SK-N-SH (cell line): ENCODE measurements around the gene ASXL3. TPM values are rescaled to one million over a fixed set of nuclear protein-coding genes. Genes with fewer than 3 reads are reported as not detected.

Experiments used
- CTCF ChIA-PET: fragments of 300-600, 350-600 bp; formaldehyde crosslinking; extraction: SDS; loops from one replicate; lab custom pipeline; 2021; lab: Yijun Ruan, JAX
- POLR2A ChIA-PET: fragments of 350-600 bp; sonication (Branson Sonifier 250); formaldehyde crosslinking; extraction: SDS; loops from one replicate; lab custom pipeline; 2020; ENCODE audit warnings: antibody characterized with exemption, inconsistent platforms; lab: Yijun Ruan, JAX
- DNase-seq: peaks from one replicate; pipeline ENCODE4 v3.0.0; 2012
- H2AFZ ChIP-seq: fragments of 200-600 bp; sonication (generic); 2 replicates; pipeline ENCODE4 v1.8.1; 2016; ENCODE audit warnings: antibody characterized with exemption, mild to moderate bottlenecking, low read depth
- H3F3A ChIP-seq: fragments of 200-600 bp; sonication (generic); replicated peaks from 2 replicates; pipeline ENCODE3; 2016; ENCODE audit warnings: antibody characterized with exemption, mild to moderate bottlenecking; ENCODE audit not compliant: insufficient read depth
- H3K27ac ChIP-seq, 2 experiments: fragments of 200-500 bp in 1 of 2; fragments of 200-600 bp in 1 of 2; sonication (Bioruptor generic) in 1 of 2; sonication (generic), shearing (Covaris generic) in 1 of 2; 2 replicates each; pipeline versions ENCODE4 v1.5.1 to v1.6.1; 2014 to 2016; ENCODE audit warnings: low read depth in 2 of 2, inconsistent platforms in 1 of 2, low read length in 1 of 2, mild to moderate bottlenecking in 1 of 2, mixed read lengths in 1 of 2
- H3K27me3 ChIP-seq: fragments of 200-600 bp; sonication (generic), shearing (Covaris generic); 2 replicates; pipeline ENCODE4 v1.6.1; 2016; ENCODE audit warnings: mixed run types; ENCODE audit not compliant: insufficient read depth
- H3K36me3 ChIP-seq, 2 experiments: fragments of 200-500 bp in 1 of 2; fragments of 200-600 bp in 1 of 2; sonication (Bioruptor generic) in 1 of 2; sonication (generic) in 1 of 2; replicated peaks in 1 of 2; 2 replicates each; pipeline versions ENCODE3 to v1.5.1; 2014 to 2016; ENCODE audit warnings: low read length in 1 of 2, mild to moderate bottlenecking in 1 of 2; ENCODE audit not compliant: insufficient read depth in 2 of 2, control insufficient read depth in 1 of 2
- H3K4me1 ChIP-seq, 2 experiments: fragments of 200-500 bp in 1 of 2; fragments of 200-600 bp in 1 of 2; sonication (Bioruptor generic) in 1 of 2; sonication (generic), shearing (Covaris generic) in 1 of 2; 2 replicates each; pipeline versions ENCODE4 v1.5.1 to v1.6.1; 2014 to 2016; ENCODE audit warnings: low read depth in 1 of 2, low read length in 1 of 2, mixed run types in 1 of 2; ENCODE audit not compliant: insufficient read depth in 2 of 2, control insufficient read depth in 1 of 2
- H3K4me2 ChIP-seq: fragments of 200-600 bp; sonication (generic), shearing (Covaris generic); 2 replicates; pipeline ENCODE4 v1.6.1; 2017; ENCODE audit warnings: mixed run types
- H3K4me3 ChIP-seq, 2 experiments: fragments of 200-500 bp in 1 of 2; fragments of 200-600 bp in 1 of 2; sonication (Bioruptor generic) in 1 of 2; sonication (generic), shearing (Covaris generic) in 1 of 2; 2 replicates each; pipeline versions ENCODE4 v1.5.1 to v1.8.1; 2014 to 2016; ENCODE audit warnings: low read depth in 2 of 2, inconsistent platforms in 1 of 2, low read length in 1 of 2, mild to moderate bottlenecking in 1 of 2, mixed read lengths in 1 of 2, moderate library complexity in 1 of 2
- H3K79me2 ChIP-seq: fragments of 200-600 bp; sonication (generic); 2 replicates; pipeline ENCODE4 v1.8.1; 2017; ENCODE audit warnings: mild to moderate bottlenecking; ENCODE audit not compliant: insufficient read depth
- H3K9ac ChIP-seq: fragments of 200-600 bp; sonication (generic); 2 replicates; pipeline ENCODE4 v1.6.1; 2017; ENCODE audit warnings: mixed run types
- H3K9me2 ChIP-seq: fragments of 200-600 bp; sonication (generic); 2 replicates; pipeline ENCODE4 v1.6.1; 2017; ENCODE audit warnings: mixed run types
- H3K9me3 ChIP-seq: fragments of 200-600 bp; sonication (generic); 2 replicates; pipeline ENCODE4 v1.6.1; 2017; ENCODE audit warnings: mixed run types, mild to moderate bottlenecking, moderate library complexity
- H4K20me1 ChIP-seq: fragments of 200-600 bp; sonication (generic); 2 replicates; pipeline ENCODE4 v1.6.1; 2017; ENCODE audit warnings: mild to moderate bottlenecking, mixed run types; ENCODE audit not compliant: insufficient read depth
- CHD2 ChIP-seq: fragments of 150-350 bp; IDR thresholded peaks from 2 replicates; pipeline ENCODE4 v1.6.1; 2018; ENCODE audit warnings: low read length; ENCODE audit not compliant: partially characterized antibody
- EZH2phosphoT487 ChIP-seq: fragments of 200-600 bp; sonication (generic); IDR thresholded peaks from 2 replicates; pipeline ENCODE4 v1.6.1; 2017; ENCODE audit warnings: low read depth, mixed run types, mild to moderate bottlenecking, antibody characterized with exemption, moderate library complexity, borderline replicate concordance
- FOXJ3 ChIP-seq: sonication (generic); formaldehyde crosslinking; IDR thresholded peaks from 2 replicates; pipeline ENCODE4 v1.5.1; 2020; ENCODE audit warnings: mild to moderate bottlenecking, missing genetic modification reagents
- GATA2 ChIP-seq: sonication (generic); formaldehyde crosslinking; IDR thresholded peaks from 2 replicates; pipeline ENCODE4 v1.5.0; 2020; ENCODE audit warnings: mild to moderate bottlenecking, missing genetic modification reagents
- JUND ChIP-seq: IDR thresholded peaks from 2 replicates; pipeline ENCODE4 v1.4.0; 2012
- MXI1 ChIP-seq: IDR thresholded peaks from 2 replicates; pipeline ENCODE4 v1.6.1; 2012; ENCODE audit warnings: mild to moderate bottlenecking, low read depth, low read length, improper control_type of control experiment
- NRF1 ChIP-seq: IDR thresholded peaks from 2 replicates; pipeline ENCODE4 v1.6.1; 2012; ENCODE audit warnings: low read depth, mild to moderate bottlenecking, low read length
- RAD21 ChIP-seq: IDR thresholded peaks from 2 replicates; pipeline ENCODE4 v1.6.1; 2012; ENCODE audit warnings: mild to moderate bottlenecking, low read length
- SMC3 ChIP-seq: IDR thresholded peaks from 2 replicates; pipeline ENCODE4 v1.6.1; 2012; ENCODE audit warnings: low read depth, low read length, improper control_type of control experiment
- TCF12 ChIP-seq: IDR thresholded peaks from 2 replicates; pipeline ENCODE4 v1.4.0; 2012
- WGBS: methylation state at CpG from one replicate; pipeline ENCODE4 v1.1.6; 2017; ENCODE audit warnings: low lambda C conversion rate; 5-methylcytosine and 5-hydroxymethylcytosine counted together
- polyA plus RNA-seq, 3 experiments: library from polyadenylated mRNA; depleted of rRNA; stranded (reverse); fragments of >200 nt; gene quantifications; 2 replicates each; pipeline ENCODE4 v1.2.3, GENCODE V29; 2012
- TF ChIP-seq, protein P1 (sequence below): fragments of 200-600 bp; sonication (generic); IDR thresholded peaks from 2 replicates; pipeline ENCODE4 v1.6.1; 2017; ENCODE audit warnings: antibody characterized with exemption, mild to moderate bottlenecking, moderate library complexity
- TF ChIP-seq, protein P2 (sequence below): fragments of 150-350 bp; IDR thresholded peaks from 2 replicates; pipeline ENCODE4 v1.6.1; 2016; ENCODE audit warnings: mild to moderate bottlenecking, low read depth, low read length
- TF ChIP-seq, protein P3 (sequence below): IDR thresholded peaks from 2 replicates; pipeline ENCODE4 v1.4.0; 2012; ENCODE audit warnings: low read depth
- TF ChIP-seq, protein P4 (sequence below): IDR thresholded peaks from 2 replicates; pipeline ENCODE4 v1.4.0; 2012; ENCODE audit warnings: low read depth, borderline replicate concordance
- TF ChIP-seq, protein P5 (sequence below): IDR thresholded peaks from 2 replicates; pipeline ENCODE4 v1.4.0; 2012; ENCODE audit warnings: low read depth, borderline replicate concordance

The ASXL3 gene
- polyA plus RNA-seq, 1 of the 3 experiments (the other 2 are of a cell fraction) = not detected

DNA sequence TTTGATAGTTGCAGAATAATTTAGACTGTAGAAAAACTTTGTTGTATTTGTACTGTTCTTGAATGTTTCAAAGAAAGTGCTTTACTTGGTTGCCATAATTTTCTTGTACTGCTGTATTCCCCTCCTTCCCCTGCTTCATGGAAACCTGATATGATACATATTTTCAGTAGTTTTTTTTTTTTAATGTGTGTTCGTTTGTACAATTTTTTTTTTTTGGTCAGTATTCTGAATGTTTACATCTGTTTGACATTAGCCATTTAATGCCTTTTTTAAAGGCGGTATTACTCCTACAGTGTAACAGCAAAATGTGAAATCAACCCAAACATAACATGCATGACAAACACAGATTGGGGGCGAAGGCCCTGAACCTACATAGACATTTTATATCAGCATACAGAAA is 172.3 kb downstream of the ASXL3 start:
- H4K20me1 ChIP-seq = no peaks in the 10 kb centered on the region
- H2AFZ ChIP-seq = no peak overlapping the region
- POLR2A ChIA-PET = no interaction called here
- H3K9ac ChIP-seq = no peak overlapping the region
- no peak overlapping the region for H3K27ac ChIP-seq
- no peaks in the 10 kb centered on the region for H3F3A ChIP-seq
- H3K4me2 ChIP-seq = no peak overlapping the region
- CTCF ChIA-PET = interaction anchor here (0.9 to 2.0 kb wide), 5 partner anchors 8 to 572 kb away, joined by 3 to 10 read pairs (median 4); no protein-coding TSS in a partner anchor
- no peaks in the 10 kb centered on the region for H3K79me2 ChIP-seq
- no peaks in the 10 kb centered on the region for H3K36me3 ChIP-seq
- WGBS = 41% methylated on average over 3 of the region's 3 CpGs
- H3K9me3 ChIP-seq = no peaks in the 10 kb centered on the region
- H3K9me2 ChIP-seq = no peaks in the 10 kb centered on the region
- TF ChIP-seq, protein P1, sequence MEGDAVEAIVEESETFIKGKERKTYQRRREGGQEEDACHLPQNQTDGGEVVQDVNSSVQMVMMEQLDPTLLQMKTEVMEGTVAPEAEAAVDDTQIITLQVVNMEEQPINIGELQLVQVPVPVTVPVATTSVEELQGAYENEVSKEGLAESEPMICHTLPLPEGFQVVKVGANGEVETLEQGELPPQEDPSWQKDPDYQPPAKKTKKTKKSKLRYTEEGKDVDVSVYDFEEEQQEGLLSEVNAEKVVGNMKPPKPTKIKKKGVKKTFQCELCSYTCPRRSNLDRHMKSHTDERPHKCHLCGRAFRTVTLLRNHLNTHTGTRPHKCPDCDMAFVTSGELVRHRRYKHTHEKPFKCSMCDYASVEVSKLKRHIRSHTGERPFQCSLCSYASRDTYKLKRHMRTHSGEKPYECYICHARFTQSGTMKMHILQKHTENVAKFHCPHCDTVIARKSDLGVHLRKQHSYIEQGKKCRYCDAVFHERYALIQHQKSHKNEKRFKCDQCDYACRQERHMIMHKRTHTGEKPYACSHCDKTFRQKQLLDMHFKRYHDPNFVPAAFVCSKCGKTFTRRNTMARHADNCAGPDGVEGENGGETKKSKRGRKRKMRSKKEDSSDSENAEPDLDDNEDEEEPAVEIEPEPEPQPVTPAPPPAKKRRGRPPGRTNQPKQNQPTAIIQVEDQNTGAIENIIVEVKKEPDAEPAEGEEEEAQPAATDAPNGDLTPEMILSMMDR = no peak
- TF ChIP-seq MXI1 = no peak
- TF ChIP-seq, protein P2, sequence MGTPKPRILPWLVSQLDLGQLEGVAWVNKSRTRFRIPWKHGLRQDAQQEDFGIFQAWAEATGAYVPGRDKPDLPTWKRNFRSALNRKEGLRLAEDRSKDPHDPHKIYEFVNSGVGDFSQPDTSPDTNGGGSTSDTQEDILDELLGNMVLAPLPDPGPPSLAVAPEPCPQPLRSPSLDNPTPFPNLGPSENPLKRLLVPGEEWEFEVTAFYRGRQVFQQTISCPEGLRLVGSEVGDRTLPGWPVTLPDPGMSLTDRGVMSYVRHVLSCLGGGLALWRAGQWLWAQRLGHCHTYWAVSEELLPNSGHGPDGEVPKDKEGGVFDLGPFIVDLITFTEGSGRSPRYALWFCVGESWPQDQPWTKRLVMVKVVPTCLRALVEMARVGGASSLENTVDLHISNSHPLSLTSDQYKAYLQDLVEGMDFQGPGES = no peak
- TF ChIP-seq, protein P3, sequence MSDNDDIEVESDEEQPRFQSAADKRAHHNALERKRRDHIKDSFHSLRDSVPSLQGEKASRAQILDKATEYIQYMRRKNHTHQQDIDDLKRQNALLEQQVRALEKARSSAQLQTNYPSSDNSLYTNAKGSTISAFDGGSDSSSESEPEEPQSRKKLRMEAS = no peak
- no peak for TF ChIP-seq SMC3
- TF ChIP-seq JUND = no peak
- no peak for TF ChIP-seq FOXJ3 (CRISPR knock-in tag)
- TF ChIP-seq, protein P4, sequence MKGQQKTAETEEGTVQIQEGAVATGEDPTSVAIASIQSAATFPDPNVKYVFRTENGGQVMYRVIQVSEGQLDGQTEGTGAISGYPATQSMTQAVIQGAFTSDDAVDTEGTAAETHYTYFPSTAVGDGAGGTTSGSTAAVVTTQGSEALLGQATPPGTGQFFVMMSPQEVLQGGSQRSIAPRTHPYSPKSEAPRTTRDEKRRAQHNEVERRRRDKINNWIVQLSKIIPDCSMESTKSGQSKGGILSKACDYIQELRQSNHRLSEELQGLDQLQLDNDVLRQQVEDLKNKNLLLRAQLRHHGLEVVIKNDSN = no peak
- no peak for TF ChIP-seq RAD21
- no peak for TF ChIP-seq CHD2
- TF ChIP-seq NRF1 = no peak
- no peak for TF ChIP-seq GATA2
- no peak for TF ChIP-seq EZH2phosphoT487
- no peak for TF ChIP-seq TCF12
- TF ChIP-seq, protein P5, sequence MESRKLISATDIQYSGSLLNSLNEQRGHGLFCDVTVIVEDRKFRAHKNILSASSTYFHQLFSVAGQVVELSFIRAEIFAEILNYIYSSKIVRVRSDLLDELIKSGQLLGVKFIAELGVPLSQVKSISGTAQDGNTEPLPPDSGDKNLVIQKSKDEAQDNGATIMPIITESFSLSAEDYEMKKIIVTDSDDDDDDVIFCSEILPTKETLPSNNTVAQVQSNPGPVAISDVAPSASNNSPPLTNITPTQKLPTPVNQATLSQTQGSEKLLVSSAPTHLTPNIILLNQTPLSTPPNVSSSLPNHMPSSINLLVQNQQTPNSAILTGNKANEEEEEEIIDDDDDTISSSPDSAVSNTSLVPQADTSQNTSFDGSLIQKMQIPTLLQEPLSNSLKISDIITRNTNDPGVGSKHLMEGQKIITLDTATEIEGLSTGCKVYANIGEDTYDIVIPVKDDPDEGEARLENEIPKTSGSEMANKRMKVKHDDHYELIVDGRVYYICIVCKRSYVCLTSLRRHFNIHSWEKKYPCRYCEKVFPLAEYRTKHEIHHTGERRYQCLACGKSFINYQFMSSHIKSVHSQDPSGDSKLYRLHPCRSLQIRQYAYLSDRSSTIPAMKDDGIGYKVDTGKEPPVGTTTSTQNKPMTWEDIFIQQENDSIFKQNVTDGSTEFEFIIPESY = no peak
- H3K27me3 ChIP-seq = no peaks in the 10 kb centered on the region
- no peaks in the 10 kb centered on the region; a peak in 2 of 4 replicates for H3K4me1 ChIP-seq
- DNase-seq = no peak
- no peak overlapping the region for H3K4me3 ChIP-seq
